K562 (cell line): ENCODE measurements around the gene KMT2C. TPM values are rescaled to one million over a fixed set of nuclear protein-coding genes. Genes with fewer than 3 reads are reported as not detected.

Experiments
- DPF2 ChIP-seq: fragments of 450-650 bp; IDR thresholded peaks from 2 replicates; pipeline ENCODE4 v1.6.1; 2016
- HDAC3 ChIP-seq: fragments of 450-650 bp; IDR thresholded peaks from 2 replicates; pipeline ENCODE4 v1.6.1; 2018; ENCODE audit warnings: borderline replicate concordance, mild to moderate bottlenecking, moderate library complexity; ENCODE audit not compliant: partially characterized antibody
- HDGF ChIP-seq: fragments of 450-650 bp; IDR thresholded peaks from 2 replicates; pipeline ENCODE4 v1.6.1; 2016
- HNRNPLL ChIP-seq: fragments of 200-400 bp; formaldehyde crosslinking; IDR thresholded peaks from 2 replicates; pipeline ENCODE4 v1.6.1; 2017; ENCODE audit warnings: low read length, low read depth, mild to moderate bottlenecking; ENCODE audit not compliant: poor library complexity, severe bottlenecking
- MECOM ChIP-seq: fragments of 250-450 bp; sonication (Bioruptor Pico); IDR thresholded peaks from 2 replicates; pipeline ENCODE4 v1.8.0; 2022; ENCODE audit warnings: inconsistent platforms
- MTA3 ChIP-seq: fragments of 450-650 bp; formaldehyde crosslinking; IDR thresholded peaks from 2 replicates; pipeline ENCODE4 v1.6.1; 2017; ENCODE audit warnings: mild to moderate bottlenecking, borderline replicate concordance
- MYBL2 ChIP-seq, 2 experiments: fragments of 450-650 bp in 1 of 2; sonication (generic) in 1 of 2; formaldehyde crosslinking in 1 of 2; IDR thresholded peaks; 2 replicates each; pipeline versions ENCODE4 v1.6.1 to v1.8.1; 2017 to 2022; ENCODE audit warnings: borderline replicate concordance in 1 of 2, inconsistent platforms in 1 of 2, low read depth in 1 of 2, mild to moderate bottlenecking in 1 of 2, missing genetic modification reagents in 1 of 2, moderate library complexity in 1 of 2
- NR3C1 ChIP-seq: sonication (generic); formaldehyde crosslinking; IDR thresholded peaks from 2 replicates; pipeline ENCODE4 v1.8.1; 2022; ENCODE audit warnings: missing genetic modification reagents
- POLR2H ChIP-seq: IDR thresholded peaks from 2 replicates; pipeline ENCODE4 v1.6.1; 2016; ENCODE audit warnings: missing genetic modification characterization, low read depth, mild to moderate bottlenecking, control low read depth, missing compliant biosample characterization, moderate library complexity
- SETDB1 ChIP-seq: IDR thresholded peaks from one replicate; pipeline ENCODE4 v1.6.1; 2012; ENCODE audit warnings: low read length, control low read depth, inconsistent platforms
- WHSC1 ChIP-seq: IDR thresholded peaks from one replicate; pipeline ENCODE4 v1.6.1; 2012; ENCODE audit warnings: low read length, control low read depth, inconsistent platforms
- ZBTB12 ChIP-seq: fragments of 250-450 bp; sonication (Bioruptor Pico); IDR thresholded peaks from 2 replicates; pipeline ENCODE4 v1.4.0; 2020
- ZNF696 ChIP-seq: fragments of 250-450 bp; sonication (Bioruptor Pico); conservative IDR thresholded peaks from 2 replicates; pipeline ENCODE4 v1.4.0; 2020; ENCODE audit warnings: mild to moderate bottlenecking, moderate library complexity
- ZNF766 ChIP-seq: fragments of 200-800 bp; sonication (Bioruptor generic); conservative IDR thresholded peaks from 2 replicates; pipeline ENCODE4 v1.6.1; 2016; ENCODE audit warnings: missing genetic modification characterization, missing compliant biosample characterization
- polyA plus RNA-seq, 8 experiments: library from polyadenylated mRNA; depleted of rRNA in 4 of 8; stranded (reverse) in 5 of 8; unstranded in 3 of 8; fragments of >200 nt; fragmentation: Nextera tagmentation in 2 of 8; fragmentation: Illumina TruSeq in 1 of 8; extraction: Ambion mirVana in 2 of 8; extraction: Trizol in 1 of 8; gene quantifications; 2 replicates each; pipeline versions ENCODE4 v1.2.1 to v1.2.3, GENCODE V29; 2011 to 2014; ENCODE audit warnings: inconsistent platforms in 1 of 8, missing spikeins in 1 of 8
- total RNA-seq, 7 experiments: library from RNA; depleted of rRNA in 6 of 7; stranded (reverse); fragments of >200 nt in 6 of 7; fragmentation: Illumina TruSeq in 2 of 7; extraction: Trizol in 2 of 7; gene quantifications; 2 replicates each; pipeline versions ENCODE4 v1.2.1 to v1.2.3, GENCODE V29; 2011 to 2021; ENCODE audit warnings: low replicate concordance in 1 of 7
- TF ChIP-seq, protein P1 (sequence below): fragments of 250-450 bp; sonication (Bioruptor Pico); IDR thresholded peaks from 2 replicates; pipeline ENCODE4 v1.9.0; 2021; ENCODE audit warnings: mild to moderate bottlenecking, inconsistent platforms
- TF ChIP-seq, protein P2 (sequence below): fragments of 250-450 bp; sonication (Bioruptor Pico); IDR thresholded peaks from 2 replicates; pipeline ENCODE4 v1.5.0; 2021; ENCODE audit warnings: mild to moderate bottlenecking, moderate library complexity

Gene KMT2C
- total and polyA plus RNA-seq, 9 of the 15 experiments (the other 6 are each of a cell fraction or from before 2014, with no cell fraction given) = 4.9 to 67.8 (median 27.1) TPM

DNA sequence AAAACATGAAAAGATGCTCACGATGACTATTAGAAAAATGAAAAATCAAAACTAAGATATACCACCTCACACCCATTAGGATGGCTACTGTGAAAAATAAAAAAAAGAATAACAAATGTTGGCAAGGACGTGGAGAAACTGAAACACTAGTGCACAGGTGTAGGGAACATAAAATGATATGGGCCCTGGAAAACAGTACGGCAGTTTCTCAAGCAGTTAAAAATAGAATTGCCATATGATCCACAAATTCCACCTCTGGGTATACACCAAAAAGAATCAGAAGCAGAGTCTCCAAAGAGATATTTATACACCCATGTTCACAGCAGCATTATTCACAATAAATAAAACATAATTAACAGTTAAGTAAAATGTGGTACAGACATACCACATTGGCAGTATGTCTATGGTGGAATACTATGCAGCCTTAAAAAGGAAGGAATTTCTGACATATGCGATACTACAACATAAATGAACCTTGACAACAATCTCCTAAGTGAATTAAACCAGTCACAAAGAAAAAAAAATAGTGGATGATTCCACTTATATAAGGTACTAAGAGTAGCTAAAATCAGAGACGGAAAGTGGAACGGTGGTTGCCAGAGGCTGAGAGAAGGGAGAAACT is 69.7 kb downstream of the KMT2C start (continued):
- TF ChIP-seq ZNF766 (CRISPR knock-in tag) (no peak), WHSC1 (no peak), HNRNPLL (no peak), NR3C1 (no peak), POLR2H (tag) (0 out of 2 replicates have a peak, but pooled peaks have one; percentile 13), DPF2 (no peak), HDAC3 (no peak), MECOM (CRISPR knock-in tag) (no peak), SETDB1 (no peak), MYBL2 (IDR thresholded peaks at IDR 0.05; ENCODE audit: low read depth) (no peak), MYBL2 (CRISPR knock-in tag; IDR thresholded peaks at IDR 0.05; ENCODE audit: borderline replicate concordance) (no peak), MTA3 (no peak), ZBTB12 (CRISPR knock-in tag) (no peak), ZNF696 (no peak), HDGF (no peak)
- TF ChIP-seq, protein P1, sequence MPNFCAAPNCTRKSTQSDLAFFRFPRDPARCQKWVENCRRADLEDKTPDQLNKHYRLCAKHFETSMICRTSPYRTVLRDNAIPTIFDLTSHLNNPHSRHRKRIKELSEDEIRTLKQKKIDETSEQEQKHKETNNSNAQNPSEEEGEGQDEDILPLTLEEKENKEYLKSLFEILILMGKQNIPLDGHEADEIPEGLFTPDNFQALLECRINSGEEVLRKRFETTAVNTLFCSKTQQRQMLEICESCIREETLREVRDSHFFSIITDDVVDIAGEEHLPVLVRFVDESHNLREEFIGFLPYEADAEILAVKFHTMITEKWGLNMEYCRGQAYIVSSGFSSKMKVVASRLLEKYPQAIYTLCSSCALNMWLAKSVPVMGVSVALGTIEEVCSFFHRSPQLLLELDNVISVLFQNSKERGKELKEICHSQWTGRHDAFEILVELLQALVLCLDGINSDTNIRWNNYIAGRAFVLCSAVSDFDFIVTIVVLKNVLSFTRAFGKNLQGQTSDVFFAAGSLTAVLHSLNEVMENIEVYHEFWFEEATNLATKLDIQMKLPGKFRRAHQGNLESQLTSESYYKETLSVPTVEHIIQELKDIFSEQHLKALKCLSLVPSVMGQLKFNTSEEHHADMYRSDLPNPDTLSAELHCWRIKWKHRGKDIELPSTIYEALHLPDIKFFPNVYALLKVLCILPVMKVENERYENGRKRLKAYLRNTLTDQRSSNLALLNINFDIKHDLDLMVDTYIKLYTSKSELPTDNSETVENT (CRISPR knock-in tag) = no peak
- TF ChIP-seq, protein P2, sequence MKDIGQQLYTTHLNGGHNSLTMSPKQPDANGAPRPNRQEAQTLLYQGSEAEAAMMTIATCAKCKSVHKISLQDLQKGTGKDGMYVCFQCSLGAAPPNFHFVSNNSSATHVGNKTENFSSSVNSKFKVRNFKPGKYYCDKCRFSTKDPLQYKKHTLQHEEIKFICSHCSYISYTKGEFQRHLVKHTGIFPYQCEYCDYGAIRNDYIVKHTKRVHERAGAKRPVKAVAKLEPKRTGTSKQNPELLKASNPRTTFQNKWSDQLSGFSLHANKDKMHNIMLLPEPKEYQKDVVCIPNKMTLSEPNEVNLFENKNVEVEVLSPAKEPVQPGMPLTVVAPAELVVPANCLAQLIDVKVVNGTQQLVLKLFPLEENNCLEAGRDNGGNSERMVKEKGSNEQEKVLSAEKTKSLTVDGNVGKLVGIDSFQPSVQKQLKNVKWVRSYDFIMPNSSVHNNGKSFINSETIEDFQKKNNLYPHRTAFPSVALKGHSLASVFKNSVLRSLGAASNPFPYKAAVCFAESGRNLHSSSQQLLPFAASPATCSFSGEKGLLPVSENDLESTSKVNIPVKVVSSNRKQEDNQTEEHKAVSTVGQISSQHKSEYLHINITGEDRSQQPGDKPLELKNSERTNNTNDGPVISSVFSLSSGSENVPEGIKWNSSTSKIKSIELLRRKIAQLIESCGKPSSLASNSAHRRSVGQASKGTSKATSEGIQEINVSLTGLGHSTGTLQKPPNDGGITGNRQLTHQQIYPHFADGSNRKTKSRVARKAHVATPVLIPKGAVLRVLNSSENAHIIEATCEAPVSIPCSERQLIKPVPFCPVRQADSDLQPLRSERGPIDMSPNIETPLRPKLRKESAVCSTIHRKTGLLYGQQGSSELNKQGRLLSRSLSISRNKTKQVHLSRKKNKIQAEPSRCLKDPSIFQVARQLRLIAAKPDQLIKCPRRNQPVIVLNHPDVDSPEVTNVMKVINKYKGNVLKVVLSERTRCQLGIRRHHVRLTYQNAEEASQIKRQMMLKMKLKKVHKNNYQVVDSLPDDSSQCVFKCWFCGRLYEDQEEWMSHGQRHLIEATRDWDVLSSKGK = no peak
